ENCODE data around the gene GIGYF2. TPM values are rescaled to one million over a fixed set of nuclear protein-coding genes. Genes with fewer than 3 reads are reported as not detected.

Gene GIGYF2
- total RNA-seq, 4 donors from 2014 or later: 66.0 to 106 (median 86.4) TPM

- no peak for TF ChIP-seq POLR2A (IDR thresholded peaks at IDR 0.05)
- TF ChIP-seq EP300 (IDR thresholded peaks at IDR 0.05): no peak
- TF ChIP-seq CTCF (IDR thresholded peaks at IDR 0.05): no peak
- DNase-seq (ENCODE audit: low spot score in 2 of 2): no peak
- H3K4me1 ChIP-seq: peaks cover 0 to 9% (median 0%) of the 10 kb centered on the region in 4 donors
- H3K36me3 ChIP-seq: peaks cover 0 to 75% (median 12%) of the 10 kb centered on the region in 3 donors
- H3K27ac ChIP-seq: no peak overlapping the region
- 89 to 92% methylated on average over 3 of the region's 3 CpGs for WGBS, 2 donors
- H3K9me3 ChIP-seq: no peaks in the 10 kb centered on the region
- H3K4me3 ChIP-seq: no peak overlapping the region
- H3K27me3 ChIP-seq: no peaks in the 10 kb centered on the region
Observed at GRCh38 chr2:232831496-232831895, 134.4 kb downstream of the GIGYF2 start.

GRCh38 chr2:232833830-232834229, 136.7 kb downstream of the GIGYF2 start:
- Histone ChIP-seq H3K27me3 (no peaks in the 10 kb centered on the region), H3K9me3 (no peaks in the 10 kb centered on the region), H3K4me3 (no peak overlapping the region), H3K27ac (no peak overlapping the region), H3K36me3 (peaks cover 0 to 87% (median 12%) of the 10 kb centered on the region in 3 donors), H3K4me1 (peaks cover 0 to 20% (median 8%) of the 10 kb centered on the region in 4 donors)
- WGBS, 2 donors: 95 to 100% methylated on average over 1 of the region's 1 CpG
- DNase-seq (ENCODE audit: low spot score in 2 of 2): no peak
- TF ChIP-seq POLR2A (IDR thresholded peaks at IDR 0.05) (no peak), EP300 (IDR thresholded peaks at IDR 0.05) (no peak), CTCF (IDR thresholded peaks at IDR 0.05) (no peak)

- H3K9me3 ChIP-seq: no peaks in the 10 kb centered on the region
- H3K27me3 ChIP-seq: no peaks in the 10 kb centered on the region
- H3K4me3 ChIP-seq: no peak overlapping the region
- peaks cover 0 to 82% (median 12%) of the 10 kb centered on the region in 3 donors for H3K36me3 ChIP-seq
- H3K27ac ChIP-seq: no peak overlapping the region
- H3K4me1 ChIP-seq: peaks cover 0 to 31% (median 12%) of the 10 kb centered on the region in 4 donors
- no peak for DNase-seq (ENCODE audit: low spot score in 2 of 2)
- WGBS, 2 donors: 58 to 65% methylated on average over 14 of the region's 14 CpGs
- no peak for TF ChIP-seq POLR2A (IDR thresholded peaks at IDR 0.05)
- no peak for TF ChIP-seq EP300 (IDR thresholded peaks at IDR 0.05)
- no peak for TF ChIP-seq CTCF (IDR thresholded peaks at IDR 0.05)
Observed at GRCh38 chr2:232835687-232836208, 138.6 kb downstream of the GIGYF2 start.

GRCh38 chr2:232836934-232837333, 139.8 kb downstream of the GIGYF2 start:
- H3K4me3 ChIP-seq: no peak overlapping the region
- DNase-seq (ENCODE audit: low spot score in 2 of 2): no peak
- no peak for TF ChIP-seq CTCF (IDR thresholded peaks at IDR 0.05)
- H3K4me1 ChIP-seq: peaks cover 0 to 31% (median 12%) of the 10 kb centered on the region in 4 donors
- WGBS, 2 donors: 89 to 96% methylated on average over 4 of the region's 4 CpGs
- no peaks in the 10 kb centered on the region for H3K9me3 ChIP-seq
- peaks cover 0 to 82% (median 12%) of the 10 kb centered on the region in 3 donors for H3K36me3 ChIP-seq
- no peak overlapping the region for H3K27ac ChIP-seq
- H3K27me3 ChIP-seq: no peaks in the 10 kb centered on the region

GRCh38 chr2:232838406-232838874, 141.3 kb downstream of the GIGYF2 start:
- Histone ChIP-seq H3K27ac (no peak overlapping the region), H3K36me3 (peaks cover 0 to 76% (median 8%) of the 10 kb centered on the region in 3 donors), H3K27me3 (no peaks in the 10 kb centered on the region), H3K4me3 (no peak overlapping the region), H3K9me3 (no peaks in the 10 kb centered on the region), H3K4me1 (peaks cover 0 to 31% (median 12%) of the 10 kb centered on the region in 4 donors)
- no peak for DNase-seq (ENCODE audit: low spot score in 2 of 2)
- WGBS, 2 donors: 72 to 77% methylated on average over 2 of the region's 2 CpGs
- TF ChIP-seq EP300 (IDR thresholded peaks at IDR 0.05) (no peak), POLR2A (IDR thresholded peaks at IDR 0.05) (no peak), CTCF (IDR thresholded peaks at IDR 0.05) (no peak)
